Retinal pigment epithelial cell (primary cell): ENCODE measurements around the gene PRPH.

Experiments used
- DNase-seq: peaks from one replicate; pipeline ENCODE4 v3.0.0-alpha.2; 2010; ENCODE audit warnings: low read depth
- H3K4me3 ChIP-seq: 2 replicates; pipeline ENCODE4 v1.5.1; 2011; ENCODE audit warnings: mild to moderate bottlenecking, low read length, control low read depth, moderate library complexity
- CTCF ChIP-seq: conservative IDR thresholded peaks from 2 replicates; pipeline ENCODE4 v1.5.1; 2011; ENCODE audit warnings: low read depth, low read length, control low read depth, inconsistent platforms

PRPH gene

DNA sequence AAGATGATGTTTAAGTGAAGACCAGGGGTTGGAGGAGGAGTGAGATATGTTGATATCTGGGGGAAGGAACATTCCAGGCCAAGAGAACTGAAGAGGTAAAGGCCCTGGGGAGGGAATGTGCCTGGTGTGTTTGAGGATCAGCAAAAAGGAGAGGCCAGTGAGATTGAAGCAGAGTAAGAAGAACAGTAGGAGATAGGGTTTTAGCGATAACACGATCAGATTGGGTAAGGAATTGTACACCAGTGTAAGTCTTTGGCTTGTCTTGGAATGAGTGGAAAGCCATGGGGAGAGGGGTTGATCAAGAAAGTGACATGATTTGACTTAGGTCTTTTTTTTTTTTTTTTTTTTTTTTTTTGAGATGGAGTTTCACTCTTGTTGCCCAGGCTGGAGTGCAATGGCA lies 32.9 kb downstream of the PRPH start:
- no peak overlapping the region for H3K4me3 ChIP-seq
- DNase-seq, result no peak
- TF ChIP-seq CTCF, result no peak

DNA sequence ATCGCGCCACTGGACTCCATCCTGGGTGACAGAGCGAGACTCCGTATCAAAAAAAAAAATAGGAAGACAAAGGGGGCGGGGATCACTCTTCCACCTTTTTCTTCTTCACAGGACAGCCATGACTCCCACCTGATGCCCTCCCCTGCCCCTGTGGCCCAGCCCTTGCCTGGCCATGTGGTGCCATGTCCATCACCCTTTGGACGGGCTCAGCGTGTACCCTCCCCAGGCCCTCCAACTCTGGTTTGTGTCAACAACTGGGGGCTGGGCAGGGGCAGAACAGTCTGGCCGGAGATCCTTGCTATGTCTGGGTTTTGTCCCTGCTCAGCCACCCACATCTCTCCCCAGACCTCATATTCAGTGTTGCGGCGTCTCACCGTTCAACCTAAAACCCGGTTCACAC lies 33.9 kb downstream of the PRPH start:
- TF ChIP-seq CTCF, result no peak
- no peak overlapping the region for H3K4me3 ChIP-seq
- DNase-seq, result no peak

DNA sequence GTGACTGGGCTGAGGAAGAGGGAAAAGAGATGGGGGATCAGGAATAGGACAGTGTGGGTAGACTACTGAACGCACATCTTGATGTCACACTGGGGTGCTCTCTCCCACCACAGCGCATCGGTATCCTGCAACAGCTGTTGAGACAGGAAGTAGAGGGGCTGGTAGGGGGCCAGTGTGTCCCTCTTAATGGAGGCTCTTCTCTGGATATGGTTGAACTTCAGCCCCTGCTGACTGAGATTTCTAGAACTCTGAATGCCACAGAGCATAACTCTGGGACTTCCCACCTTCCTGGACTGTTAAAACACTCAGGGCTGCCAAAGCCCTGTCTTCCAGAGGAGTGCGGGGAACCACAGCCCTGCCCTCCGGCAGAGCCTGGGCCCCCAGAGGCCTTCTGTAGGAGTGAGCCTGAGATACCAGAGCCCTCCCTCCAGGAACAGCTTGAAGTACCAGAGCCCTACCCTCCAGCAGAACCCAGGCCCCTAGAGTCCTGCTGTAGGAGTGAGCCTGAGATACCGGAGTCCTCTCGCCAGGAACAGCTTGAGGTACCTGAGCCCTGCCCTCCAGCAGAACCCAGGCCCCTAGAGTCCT lies 35.2 kb downstream of the PRPH start:
- no peak for DNase-seq
- no peak for TF ChIP-seq CTCF
- H3K4me3 ChIP-seq, result no peak overlapping the region

DNA sequence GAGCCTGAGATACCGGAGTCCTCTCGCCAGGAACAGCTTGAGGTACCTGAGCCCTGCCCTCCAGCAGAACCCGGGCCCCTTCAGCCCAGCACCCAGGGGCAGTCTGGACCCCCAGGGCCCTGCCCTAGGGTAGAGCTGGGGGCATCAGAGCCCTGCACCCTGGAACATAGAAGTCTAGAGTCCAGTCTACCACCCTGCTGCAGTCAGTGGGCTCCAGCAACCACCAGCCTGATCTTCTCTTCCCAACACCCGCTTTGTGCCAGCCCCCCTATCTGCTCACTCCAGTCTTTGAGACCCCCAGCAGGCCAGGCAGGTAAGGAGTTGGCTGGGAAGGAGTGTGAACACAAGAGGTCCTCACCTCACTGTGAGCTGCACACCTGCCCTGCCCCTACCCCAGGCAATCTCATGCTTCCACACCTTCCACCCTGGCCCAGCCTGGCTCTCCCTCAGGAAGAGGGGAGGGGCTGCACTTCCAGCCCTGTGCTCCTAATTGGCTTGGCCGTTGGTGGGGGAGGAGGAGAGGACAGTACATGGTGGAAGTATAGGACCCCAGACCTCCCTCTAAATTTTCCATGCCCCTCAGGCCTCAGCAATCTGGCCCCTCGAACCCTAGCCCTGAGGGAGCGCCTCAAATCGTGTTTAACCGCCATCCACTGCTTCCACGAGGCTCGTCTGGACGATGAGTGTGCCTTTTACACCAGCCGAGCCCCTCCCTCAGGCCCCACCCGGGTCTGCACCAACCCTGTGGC lies 35.9 kb downstream of the PRPH start:
- DNase-seq, result no peak
- TF ChIP-seq CTCF, result no peak
- H3K4me3 ChIP-seq, result no peak overlapping the region

- DNase-seq, result no peak
- no peak overlapping the region for H3K4me3 ChIP-seq
- TF ChIP-seq CTCF, result peak; percentile 88
Measured at GRCh38 chr12:49331380-49332222, 36.7 kb downstream of the PRPH start.

DNA sequence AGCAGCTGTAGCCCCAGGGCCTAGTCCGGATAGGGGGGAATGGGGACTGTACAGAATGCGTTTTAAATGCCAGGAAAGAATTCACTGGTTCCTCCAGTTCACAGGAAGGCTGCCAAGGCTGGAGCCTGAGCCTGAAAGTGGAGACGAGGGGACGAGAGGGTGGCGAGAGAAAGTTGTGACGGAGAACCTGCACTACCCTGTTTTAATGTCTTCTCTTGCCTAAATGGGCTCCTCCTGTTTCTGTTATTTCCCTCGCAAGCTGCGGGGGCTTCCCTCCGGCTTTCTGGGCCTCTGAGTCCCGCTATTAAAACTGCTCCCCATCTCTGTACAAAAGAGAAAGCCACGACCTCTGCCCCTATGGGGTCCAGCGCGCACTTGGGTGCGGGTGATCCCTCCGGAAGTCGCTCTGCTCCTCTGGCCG lies 37.5 kb downstream of the PRPH start:
- H3K4me3 ChIP-seq, result no peak overlapping the region
- no peak for TF ChIP-seq CTCF
- DNase-seq, result no peak
